AG09319 (cell line): ENCODE results near the gene FNDC10.

Experiments
- DNase-seq: peaks from one replicate; pipeline ENCODE4 v3.0.0-alpha.2; 2010; ENCODE audit warnings: low read depth; ENCODE audit errors: extremely low read depth
- TF ChIP-seq, protein P1 (sequence below): IDR thresholded peaks from 2 replicates; pipeline ENCODE4 v1.5.1; 2011; ENCODE audit warnings: low read depth, mild to moderate bottlenecking, inconsistent platforms, low read length, moderate library complexity

FNDC10 gene

DNA sequence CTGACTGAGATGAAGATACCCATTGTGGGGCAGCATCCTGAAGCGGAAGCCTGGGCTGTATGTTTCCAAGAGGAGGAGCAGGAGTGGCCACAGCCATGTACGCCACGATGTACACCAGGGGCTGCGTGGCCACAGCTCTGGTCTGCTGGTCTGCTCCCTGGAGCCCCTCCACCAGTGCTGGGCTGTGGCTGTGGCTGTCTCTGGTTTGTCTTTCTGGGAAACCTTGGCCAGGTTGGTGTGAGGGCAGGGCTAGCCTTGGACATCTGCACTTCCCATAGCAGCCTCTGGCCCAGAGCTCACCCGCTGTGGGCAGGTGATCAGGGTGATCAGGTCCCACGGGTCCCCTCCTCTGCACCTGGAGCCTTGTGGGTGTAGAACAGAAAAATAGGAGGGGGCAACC lies 18.0 kb upstream of the FNDC10 start:
- TF ChIP-seq, protein P1, sequence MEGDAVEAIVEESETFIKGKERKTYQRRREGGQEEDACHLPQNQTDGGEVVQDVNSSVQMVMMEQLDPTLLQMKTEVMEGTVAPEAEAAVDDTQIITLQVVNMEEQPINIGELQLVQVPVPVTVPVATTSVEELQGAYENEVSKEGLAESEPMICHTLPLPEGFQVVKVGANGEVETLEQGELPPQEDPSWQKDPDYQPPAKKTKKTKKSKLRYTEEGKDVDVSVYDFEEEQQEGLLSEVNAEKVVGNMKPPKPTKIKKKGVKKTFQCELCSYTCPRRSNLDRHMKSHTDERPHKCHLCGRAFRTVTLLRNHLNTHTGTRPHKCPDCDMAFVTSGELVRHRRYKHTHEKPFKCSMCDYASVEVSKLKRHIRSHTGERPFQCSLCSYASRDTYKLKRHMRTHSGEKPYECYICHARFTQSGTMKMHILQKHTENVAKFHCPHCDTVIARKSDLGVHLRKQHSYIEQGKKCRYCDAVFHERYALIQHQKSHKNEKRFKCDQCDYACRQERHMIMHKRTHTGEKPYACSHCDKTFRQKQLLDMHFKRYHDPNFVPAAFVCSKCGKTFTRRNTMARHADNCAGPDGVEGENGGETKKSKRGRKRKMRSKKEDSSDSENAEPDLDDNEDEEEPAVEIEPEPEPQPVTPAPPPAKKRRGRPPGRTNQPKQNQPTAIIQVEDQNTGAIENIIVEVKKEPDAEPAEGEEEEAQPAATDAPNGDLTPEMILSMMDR: no peak
- DNase-seq: no peak

DNA sequence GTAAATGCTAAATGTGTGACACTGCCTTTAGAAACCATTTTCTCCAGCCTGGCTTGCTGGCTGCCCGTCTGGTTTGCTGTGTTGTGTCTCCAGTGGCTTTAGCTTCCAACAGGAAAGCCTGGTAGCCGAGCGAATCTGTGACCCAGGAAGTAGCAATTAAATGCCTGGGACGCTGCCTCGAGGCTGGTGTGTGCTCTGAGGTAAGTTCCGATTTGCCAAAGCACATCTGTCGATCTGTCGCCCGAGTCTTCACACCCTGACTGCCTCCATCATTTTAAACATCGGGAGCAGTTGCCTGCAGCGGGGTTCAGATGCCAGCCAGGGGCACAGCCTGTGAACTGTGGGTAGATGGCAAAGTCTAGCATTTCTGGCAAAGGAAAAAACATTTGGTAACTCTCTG lies 17.6 kb upstream of the FNDC10 start:
- no peak for DNase-seq
- TF ChIP-seq, protein P1: no peak

DNA sequence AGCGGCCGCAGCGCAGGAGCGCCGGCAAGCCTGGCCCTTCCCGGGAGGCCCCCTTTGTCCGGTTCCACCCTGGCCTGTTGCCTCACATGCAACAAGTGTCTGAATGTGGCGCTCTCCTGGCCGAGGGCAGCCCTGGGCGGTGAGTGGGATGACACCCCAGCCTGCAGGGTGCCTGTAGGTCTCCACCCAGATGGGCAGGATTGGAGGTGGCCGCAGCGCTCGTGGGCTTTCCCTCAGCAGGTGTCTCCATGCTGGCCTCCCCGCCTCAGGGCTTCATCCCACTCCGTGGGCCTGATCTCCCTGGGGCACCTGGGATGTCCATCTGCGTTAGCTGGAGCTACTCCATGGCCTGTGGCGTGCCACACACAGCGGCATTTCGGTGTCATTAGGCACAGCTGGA lies 16.9 kb upstream of the FNDC10 start:
- TF ChIP-seq, protein P1: no peak
- DNase-seq: no peak

DNA sequence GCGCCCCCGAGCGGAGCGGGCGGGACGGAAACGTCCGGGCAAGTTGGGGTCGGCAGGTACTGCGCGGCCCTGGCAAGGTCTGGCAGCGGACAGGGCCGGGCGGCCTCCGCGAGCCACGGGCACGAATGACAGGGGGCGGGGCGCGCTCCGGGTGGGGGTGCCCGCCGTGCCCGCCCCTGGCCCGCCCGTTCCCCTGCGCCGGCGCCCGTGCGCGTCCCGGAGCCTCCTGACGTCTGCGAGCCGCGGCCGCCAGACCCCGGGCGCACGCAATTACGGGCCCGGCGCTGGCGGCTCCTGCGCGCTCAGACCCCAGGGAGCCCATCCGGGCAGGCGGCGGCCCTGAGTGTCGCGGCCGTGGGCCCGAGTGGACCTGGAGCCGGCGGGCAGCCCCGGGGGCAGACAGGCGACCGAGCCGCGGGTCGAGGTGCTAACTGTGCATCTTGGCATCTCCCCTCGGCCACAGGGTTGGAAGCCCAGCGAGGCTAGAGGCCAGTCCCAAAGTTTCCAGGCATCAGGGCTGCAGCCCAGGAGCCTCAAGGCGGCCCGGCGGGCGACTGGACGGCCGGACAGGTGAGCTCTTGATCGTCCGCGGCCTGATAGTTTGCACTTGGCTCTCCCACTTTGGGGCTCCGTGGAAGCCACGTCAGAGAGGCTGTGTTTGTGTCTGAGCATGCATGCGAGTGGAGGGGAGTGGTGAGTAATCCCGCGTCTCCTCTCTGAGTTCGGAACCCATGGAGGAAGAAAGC lies 16.3 kb upstream of the FNDC10 start:
- TF ChIP-seq, protein P1: no peak

DNA sequence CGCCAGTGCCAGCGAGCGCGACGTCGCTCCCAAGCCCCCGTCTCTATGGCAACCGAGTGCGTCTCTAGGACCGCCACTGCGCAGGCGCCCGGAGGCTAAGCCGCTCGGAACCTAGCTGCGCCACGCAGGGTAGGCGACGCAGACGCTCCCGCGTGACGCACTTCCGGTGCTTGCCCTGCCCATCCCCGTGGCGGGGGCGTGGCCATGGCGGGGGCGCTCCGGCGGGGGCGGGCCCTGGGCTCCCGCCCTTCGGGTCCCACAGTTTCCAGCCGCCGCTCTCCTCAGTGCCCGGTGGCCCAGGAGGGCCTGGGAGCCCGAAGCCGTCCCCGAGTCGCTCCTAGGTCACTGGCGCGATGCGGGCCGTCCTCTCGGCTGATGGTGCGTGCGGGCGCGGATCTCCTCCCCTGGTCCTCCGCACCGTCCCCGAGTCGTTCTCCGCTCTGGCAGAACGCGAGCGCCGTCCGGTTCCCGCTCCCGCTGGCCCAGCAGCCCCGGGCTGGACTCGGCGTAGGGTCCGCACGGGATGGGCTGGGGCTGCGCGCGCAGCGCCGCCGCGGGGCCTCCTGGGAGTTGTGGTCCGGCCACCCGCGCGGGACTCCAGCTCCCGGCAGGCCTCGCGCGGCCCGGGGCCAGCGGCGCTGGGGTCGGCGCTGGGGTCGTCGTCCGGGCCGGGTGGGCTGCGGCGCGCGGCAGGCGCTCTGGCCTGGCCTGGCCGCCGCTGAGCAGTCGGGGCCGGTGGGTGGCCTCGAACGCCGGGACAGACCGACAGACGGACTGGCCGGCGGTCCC lies 15.5 kb upstream of the FNDC10 start, which contains the start of gene MIB2:
TSS of gene MIB2 (plus strand) at position 245 of the 789 bp plus-strand sequence. CDS start 7,953 bp downstream, outside the sequence.
- TF ChIP-seq, protein P1: no peak

More for the DNA sequence above, 16.3 kb upstream of the FNDC10 start:
- DNase-seq: no peak

DNA sequence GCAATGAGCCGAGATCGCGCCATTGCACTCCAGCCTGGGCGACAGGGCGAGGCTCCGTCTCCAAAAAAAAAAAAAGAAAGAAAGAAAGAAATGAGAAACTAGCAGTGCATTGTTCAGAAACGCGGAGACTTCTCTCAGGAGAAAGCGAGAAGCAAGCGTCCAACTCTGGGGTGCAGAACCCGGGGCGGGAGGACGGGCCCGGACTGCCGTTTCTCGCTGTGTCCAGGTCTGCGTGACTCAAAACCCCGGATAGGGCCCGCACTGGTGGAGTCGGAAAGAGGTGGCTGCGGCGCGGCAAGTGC lies 15.0 kb upstream of the FNDC10 start:
- no peak for DNase-seq
- TF ChIP-seq, protein P1: no peak

More for the DNA sequence above, 15.5 kb upstream of the FNDC10 start, which contains the start of gene MIB2:
- peak; percentile 88 for DNase-seq
